IMR-90 (cell line): ENCODE data around the gene DOCK7. TPM values are rescaled to one million over a fixed set of nuclear protein-coding genes. Genes with fewer than 3 reads are reported as not detected.

Source experiments
- ATAC-seq: fragments of 200-7000 bp; cut with Tn5 transposase; 2 replicates; pipeline ENCODE4 v1.9.1; 2020; ENCODE audit warnings: low read depth, mild to moderate bottlenecking, moderate library complexity
- BruUV-seq: library from RNA; stranded (reverse); fragments of 400-500 nt; replicated peaks from 2 replicates; lab custom pipeline; 2021; lab: Mats Ljungman, UMichigan
- CTCF ChIA-PET: fragments of 300-600 bp; formaldehyde crosslinking; extraction: SDS; loops from one replicate; lab custom pipeline; 2021; ENCODE audit warnings: antibody characterized with exemption; lab: Yijun Ruan, JAX
- POLR2A ChIA-PET: fragments of 300-600 bp; sonication (Branson Sonifier 250); formaldehyde crosslinking; loops from one replicate; lab custom pipeline; 2022; ENCODE audit warnings: antibody characterized with exemption; ENCODE audit not compliant: unreplicated experiment; lab: Charles Lee
- DNase-seq: peaks from one replicate; pipeline ENCODE4 v3.0.0; 2013
- H2AFZ ChIP-seq: replicated peaks from 2 replicates; pipeline ENCODE3; 2013; ENCODE audit warnings: low read length, mild to moderate bottlenecking; ENCODE audit not compliant: poor library complexity
- H2AK5ac ChIP-seq: 2 replicates; pipeline ENCODE4 v1.6.1; 2013; ENCODE audit warnings: low read depth, low read length, inconsistent platforms
- H2AK9ac ChIP-seq: replicated peaks from 2 replicates; pipeline ENCODE3; 2013; ENCODE audit warnings: mild to moderate bottlenecking, low read depth, low read length, moderate library complexity; ENCODE audit not compliant: poor library complexity
- H2BK120ac ChIP-seq: 2 replicates; pipeline ENCODE4 v1.6.1; 2013; ENCODE audit warnings: low read depth, low read length, inconsistent platforms
- H2BK15ac ChIP-seq: 3 replicates; pipeline ENCODE4 v1.6.1; 2013; ENCODE audit warnings: low read depth, low read length, inconsistent platforms
- H2BK20ac ChIP-seq: 2 replicates; pipeline ENCODE4 v1.6.1; 2013; ENCODE audit warnings: low read depth, mild to moderate bottlenecking, inconsistent platforms, low read length, moderate library complexity
- H2BK5ac ChIP-seq: 2 replicates; pipeline ENCODE4 v1.6.1; 2013; ENCODE audit warnings: mild to moderate bottlenecking, low read depth, low read length, inconsistent platforms; ENCODE audit not compliant: poor library complexity, severe bottlenecking
- H3K14ac ChIP-seq: replicated peaks from 2 replicates; pipeline ENCODE4 v1.6.1; 2013; ENCODE audit warnings: low read depth, low read length, inconsistent platforms
- H3K18ac ChIP-seq: 2 replicates; pipeline ENCODE4 v1.6.1; 2013; ENCODE audit warnings: low read depth, low read length, control low read depth
- H3K23ac ChIP-seq: 2 replicates; pipeline ENCODE4 v1.6.1; 2013; ENCODE audit warnings: low read depth, low read length, inconsistent platforms
- H3K27ac ChIP-seq: 2 replicates; pipeline ENCODE4 v1.5.1; 2013; ENCODE audit warnings: mild to moderate bottlenecking, control low read depth, low read length; ENCODE audit not compliant: insufficient read depth
- H3K27me3 ChIP-seq: 2 replicates; pipeline ENCODE4 v1.6.1; 2013; ENCODE audit warnings: low read length; ENCODE audit not compliant: control insufficient read depth, insufficient read depth
- H3K36me3 ChIP-seq: 2 replicates; pipeline ENCODE4 v1.6.1; 2013; ENCODE audit warnings: low read length, mixed read lengths; ENCODE audit not compliant: control insufficient read depth, insufficient read depth
- H3K4ac ChIP-seq: 2 replicates; pipeline ENCODE4 v1.6.1; 2013; ENCODE audit warnings: low read depth, low read length, inconsistent platforms
- H3K4me1 ChIP-seq: 2 replicates; pipeline ENCODE4 v1.6.1; 2013; ENCODE audit warnings: low read length, mixed read lengths; ENCODE audit not compliant: control insufficient read depth, insufficient read depth
- H3K4me2 ChIP-seq: 2 replicates; pipeline ENCODE4 v1.6.1; 2013; ENCODE audit warnings: low read depth, mild to moderate bottlenecking, control low read depth, low read length, moderate library complexity
- H3K4me3 ChIP-seq: 2 replicates; pipeline ENCODE4 v1.5.1; 2013; ENCODE audit warnings: low read depth, mild to moderate bottlenecking, control low read depth, low read length, moderate library complexity; ENCODE audit not compliant: insufficient read depth
- H3K56ac ChIP-seq: 2 replicates; pipeline ENCODE4 v1.6.1; 2013; ENCODE audit warnings: low read length, inconsistent platforms; ENCODE audit not compliant: insufficient read depth; ENCODE audit errors: extremely low read depth
- H3K79me1 ChIP-seq, 2 experiments: 2 replicates each; pipeline ENCODE4 v1.6.1; 2013; ENCODE audit warnings: low read length in 2 of 2, inconsistent platforms in 1 of 2, low read depth in 1 of 2
- H3K9ac ChIP-seq: 2 replicates; pipeline ENCODE4 v1.6.1; 2013; ENCODE audit warnings: low read depth, low read length, control low read depth
- H3K9me1 ChIP-seq: 2 replicates; pipeline ENCODE4 v1.6.1; 2013; ENCODE audit warnings: low read length, inconsistent platforms; ENCODE audit not compliant: insufficient read depth
- H3K9me3 ChIP-seq: 2 replicates; pipeline ENCODE4 v1.6.1; 2013; ENCODE audit warnings: low read length; ENCODE audit not compliant: control insufficient read depth, insufficient read depth
- H4K20me1 ChIP-seq: 2 replicates; pipeline ENCODE4 v1.6.1; 2013; ENCODE audit warnings: low read length, inconsistent platforms; ENCODE audit not compliant: insufficient read depth
- H4K5ac ChIP-seq: 2 replicates; pipeline ENCODE4 v1.6.1; 2013; ENCODE audit warnings: mild to moderate bottlenecking, low read depth, low read length, control low read depth
- H4K8ac ChIP-seq, 2 experiments: 2 replicates each; pipeline ENCODE4 v1.6.1; 2013; ENCODE audit warnings: low read depth in 2 of 2, low read length in 2 of 2, control low read depth in 1 of 2, inconsistent platforms in 1 of 2
- H4K91ac ChIP-seq: 2 replicates; pipeline ENCODE4 v1.6.1; 2013; ENCODE audit warnings: low read depth, low read length, inconsistent platforms; ENCODE audit not compliant: insufficient read depth
- BHLHE40 ChIP-seq: fragments of 150-350 bp; IDR thresholded peaks from 2 replicates; pipeline ENCODE4 v1.6.1; 2016; ENCODE audit warnings: mild to moderate bottlenecking, low read depth, low read length
- FOS ChIP-seq: fragments of 150-350 bp; IDR thresholded peaks from 2 replicates; pipeline ENCODE4 v1.6.1; 2016; ENCODE audit warnings: low read depth, low read length
- MAFK ChIP-seq: IDR thresholded peaks from 2 replicates; pipeline ENCODE4 v1.6.1; 2012; ENCODE audit warnings: low read depth, low read length, improper control_type of control experiment
- MAZ ChIP-seq: IDR thresholded peaks from 2 replicates; pipeline ENCODE4 v1.6.1; 2012; ENCODE audit warnings: low read depth, mild to moderate bottlenecking, low read length, improper control_type of control experiment, moderate library complexity, borderline replicate concordance
- MXI1 ChIP-seq: IDR thresholded peaks from 2 replicates; pipeline ENCODE4 v1.6.1; 2012; ENCODE audit warnings: low read depth, mild to moderate bottlenecking, low read length, moderate library complexity, borderline replicate concordance
- NFE2L2 ChIP-seq: fragments of 150-350 bp; IDR thresholded peaks from 2 replicates; pipeline ENCODE4 v1.6.1; 2016; ENCODE audit warnings: low read depth, mild to moderate bottlenecking, low read length
- POLR2A ChIP-seq: IDR thresholded peaks from 2 replicates; pipeline ENCODE4 v1.6.1; 2012; ENCODE audit warnings: mild to moderate bottlenecking, low read depth, low read length
- RAD21 ChIP-seq: IDR thresholded peaks from 2 replicates; pipeline ENCODE4 v1.6.1; 2012; ENCODE audit warnings: low read length, improper control_type of control experiment
- RCOR1 ChIP-seq: IDR thresholded peaks from 2 replicates; pipeline ENCODE4 v1.6.1; 2012; ENCODE audit warnings: mild to moderate bottlenecking, low read length, improper control_type of control experiment; ENCODE audit not compliant: insufficient replicate concordance
- SMC3 ChIP-seq: fragments of 150-350 bp; IDR thresholded peaks from 2 replicates; pipeline ENCODE4 v1.6.1; 2016; ENCODE audit warnings: low read depth, mild to moderate bottlenecking, antibody characterized with exemption, low read length, moderate library complexity
- WGBS, 2 experiments: methylation state at CpG; one replicate each; pipeline versions ENCODE4 v1.1.5 to v1.1.7; 2013; ENCODE audit warnings: missing lambda C conversion rate in 2 of 2; ENCODE audit not compliant: insufficient read length in 1 of 2; ENCODE audit errors: extremely low coverage in 2 of 2; 5-methylcytosine and 5-hydroxymethylcytosine counted together
- dilution Hi-C: fragments of 300-500 bp; cut with HindIII; formaldehyde crosslinking; loops from one replicate; pipeline ENCODE4 v1.14.3; 2018; ENCODE audit warnings: low sequenced_read_pairs; ENCODE audit not compliant: unreplicated experiment
- in situ Hi-C: fragments of 300-500 bp; cut with MboI; formaldehyde crosslinking; loops from 3 replicates; pipeline ENCODE4 v1.14.3; 2019; ENCODE audit warnings: low sequenced_read_pairs, inconsistent platforms, mixed read lengths
- intact Hi-C: fragments of 100-400 bp; cut with micrococcal nuclease; formaldehyde crosslinking; loops from 2 replicates; pipeline ENCODE4 v1.10.0; 2022
- polyA plus RNA-seq, 3 experiments: library from polyadenylated mRNA; depleted of rRNA; stranded (reverse); fragments of >200 nt; gene quantifications; 2 replicates each; pipeline ENCODE4 v1.2.3, GENCODE V29; 2012; ENCODE audit warnings: low replicate concordance in 1 of 3
- total RNA-seq: library from RNA; depleted of rRNA; stranded (reverse); fragments of >200 nt; gene quantifications from 2 replicates; pipeline ENCODE4 v1.2.3, GENCODE V29; 2012
- TF ChIP-seq, protein P1 (sequence below): fragments of 150-350 bp; IDR thresholded peaks from 2 replicates; pipeline ENCODE4 v1.6.1; 2017; ENCODE audit warnings: mild to moderate bottlenecking, antibody characterized with exemption, low read length, low read depth
- TF ChIP-seq, protein P2 (sequence below): fragments of 150-350 bp; IDR thresholded peaks from 2 replicates; pipeline ENCODE4 v1.6.1; 2016; ENCODE audit warnings: low read depth, mild to moderate bottlenecking, low read length, moderate library complexity, borderline replicate concordance
- TF ChIP-seq, protein P3 (sequence below): conservative IDR thresholded peaks from 2 replicates; pipeline ENCODE4 v1.5.1; 2012; ENCODE audit warnings: mild to moderate bottlenecking, low read depth, low read length, improper control_type of control experiment

Gene DOCK7
- total and polyA plus RNA-seq, 2 of the 4 experiments (the other 2 are of a cell fraction) = 38.0 to 97.7 TPM

DNA sequence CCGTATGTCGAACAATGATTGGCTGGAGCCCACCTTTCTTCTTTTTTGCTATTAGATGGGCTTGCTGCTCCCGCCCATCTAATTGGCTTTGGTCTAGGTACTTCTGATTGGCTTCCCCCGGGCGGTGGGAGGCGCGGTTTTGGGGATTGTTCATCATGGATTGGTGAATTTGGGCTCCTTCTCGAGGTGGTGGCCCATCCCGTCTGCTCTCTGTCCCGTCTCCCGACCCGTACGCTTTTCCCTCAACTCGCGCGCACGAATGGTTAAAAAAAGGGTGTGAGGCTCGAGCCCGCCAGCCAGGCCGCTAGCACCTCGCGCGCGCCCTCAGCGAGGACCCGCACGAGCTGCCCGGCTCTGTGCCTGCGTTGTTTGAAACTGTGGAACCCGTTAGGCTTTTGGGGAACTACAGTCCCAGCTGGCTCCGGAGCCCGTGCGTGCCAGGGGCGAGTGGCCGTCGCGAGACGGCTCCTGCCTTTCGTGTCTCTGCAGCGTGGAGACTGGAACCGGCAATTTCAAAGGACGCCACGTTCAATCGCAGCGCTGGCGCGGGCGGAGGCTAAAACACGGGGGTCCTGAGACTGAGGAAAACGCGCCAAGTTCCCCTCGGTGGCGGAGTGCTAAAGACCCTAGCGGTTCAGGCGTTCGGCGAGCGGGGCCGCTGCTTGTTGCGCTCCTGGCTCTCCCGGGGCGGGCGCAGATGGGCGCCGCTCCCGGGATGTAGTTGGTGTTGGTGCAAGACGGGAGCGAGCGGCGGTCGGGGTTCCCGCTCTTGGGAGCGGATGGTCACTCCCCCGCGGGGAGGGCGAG lies 251.5 kb downstream of the DOCK7 start, which contains the start of gene USP1:
TSS of gene USP1 (plus strand) at position 584 of the 807 bp plus-strand sequence. CDS start 2,819 bp downstream, outside the sequence.
- Histone ChIP-seq H2BK15ac (peak within 1 kb of the TSS; percentile 99; the same call in 2 of the 3 replicates), H2AFZ (peak within 1 kb of the TSS; percentile 94), H4K91ac (peak within 1 kb of the TSS; percentile 99), H3K14ac (peak within 1 kb of the TSS; percentile 98), H2BK5ac (peak within 1 kb of the TSS; percentile 99), H4K8ac (peak within 1 kb of the TSS; percentile 97 to 99), H2AK9ac (peak within 1 kb of the TSS; percentile 86), H3K18ac (peak within 1 kb of the TSS; percentile 91), H3K4ac (peak within 1 kb of the TSS; percentile 97), H3K27ac (peak within 1 kb of the TSS; percentile 99), H4K5ac (peak within 1 kb of the TSS; percentile 96), H3K23ac (peak within 1 kb of the TSS; percentile 97), H2AK5ac (peak within 1 kb of the TSS; percentile 85), H3K9me3 (no peaks in the 10 kb centered on the region), H3K4me3 (peak within 1 kb of the TSS; percentile 82), H3K4me2 (peak within 1 kb of the TSS; percentile 99), H3K36me3 (peaks cover under 1% of the 10 kb centered on the region), H3K4me1 (peaks cover 3% of the 10 kb centered on the region; the same call in 1 of the 2 replicates), H3K79me1 (peaks cover 6 to 8% of the 10 kb centered on the region in 2 experiments; a peak in 3 of 4 replicates), H3K56ac (peak within 1 kb of the TSS; percentile 99), H4K20me1 (peaks cover 5% of the 10 kb centered on the region), H3K27me3 (no peaks in the 10 kb centered on the region; the same call in 1 of the 2 replicates), H2BK120ac (peak within 1 kb of the TSS; percentile 91), H3K9me1 (0 out of 2 replicates have a peak, but pooled peaks cover under 1% of the 10 kb centered on the region), H2BK20ac (peak within 1 kb of the TSS; percentile 30; the same call in 1 of the 2 replicates), H3K9ac (peak within 1 kb of the TSS; percentile 99)
- WGBS, 2 experiments = 0% methylated on average over 36 of the region's 76 CpGs; no CpG with 5 or more reads in 1 of the 2 experiments
- peak; percentile 91 for ATAC-seq
- intact Hi-C loops = loop anchor here (2.0 kb wide), 2 partner anchors 252 to 310 kb away; partner anchors contain the start of gene DOCK7
- POLR2A ChIA-PET = no interaction called here
- CTCF ChIA-PET = interaction anchor here (1.5 kb wide), 1 partner anchor 261 kb away, joined by 4 read pairs; no protein-coding TSS in a partner anchor
- no TSS peak for BruUV-seq
- peak; percentile 100 for DNase-seq
- in situ Hi-C loops = no loop called here
- dilution Hi-C loops = no loop called here
- TF ChIP-seq, protein P1, sequence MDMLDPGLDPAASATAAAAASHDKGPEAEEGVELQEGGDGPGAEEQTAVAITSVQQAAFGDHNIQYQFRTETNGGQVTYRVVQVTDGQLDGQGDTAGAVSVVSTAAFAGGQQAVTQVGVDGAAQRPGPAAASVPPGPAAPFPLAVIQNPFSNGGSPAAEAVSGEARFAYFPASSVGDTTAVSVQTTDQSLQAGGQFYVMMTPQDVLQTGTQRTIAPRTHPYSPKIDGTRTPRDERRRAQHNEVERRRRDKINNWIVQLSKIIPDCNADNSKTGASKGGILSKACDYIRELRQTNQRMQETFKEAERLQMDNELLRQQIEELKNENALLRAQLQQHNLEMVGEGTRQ = no peak
- TF ChIP-seq, protein P2, sequence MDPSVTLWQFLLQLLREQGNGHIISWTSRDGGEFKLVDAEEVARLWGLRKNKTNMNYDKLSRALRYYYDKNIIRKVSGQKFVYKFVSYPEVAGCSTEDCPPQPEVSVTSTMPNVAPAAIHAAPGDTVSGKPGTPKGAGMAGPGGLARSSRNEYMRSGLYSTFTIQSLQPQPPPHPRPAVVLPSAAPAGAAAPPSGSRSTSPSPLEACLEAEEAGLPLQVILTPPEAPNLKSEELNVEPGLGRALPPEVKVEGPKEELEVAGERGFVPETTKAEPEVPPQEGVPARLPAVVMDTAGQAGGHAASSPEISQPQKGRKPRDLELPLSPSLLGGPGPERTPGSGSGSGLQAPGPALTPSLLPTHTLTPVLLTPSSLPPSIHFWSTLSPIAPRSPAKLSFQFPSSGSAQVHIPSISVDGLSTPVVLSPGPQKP = no peak
- TF ChIP-seq SMC3 = no peak
- TF ChIP-seq, protein P3, sequence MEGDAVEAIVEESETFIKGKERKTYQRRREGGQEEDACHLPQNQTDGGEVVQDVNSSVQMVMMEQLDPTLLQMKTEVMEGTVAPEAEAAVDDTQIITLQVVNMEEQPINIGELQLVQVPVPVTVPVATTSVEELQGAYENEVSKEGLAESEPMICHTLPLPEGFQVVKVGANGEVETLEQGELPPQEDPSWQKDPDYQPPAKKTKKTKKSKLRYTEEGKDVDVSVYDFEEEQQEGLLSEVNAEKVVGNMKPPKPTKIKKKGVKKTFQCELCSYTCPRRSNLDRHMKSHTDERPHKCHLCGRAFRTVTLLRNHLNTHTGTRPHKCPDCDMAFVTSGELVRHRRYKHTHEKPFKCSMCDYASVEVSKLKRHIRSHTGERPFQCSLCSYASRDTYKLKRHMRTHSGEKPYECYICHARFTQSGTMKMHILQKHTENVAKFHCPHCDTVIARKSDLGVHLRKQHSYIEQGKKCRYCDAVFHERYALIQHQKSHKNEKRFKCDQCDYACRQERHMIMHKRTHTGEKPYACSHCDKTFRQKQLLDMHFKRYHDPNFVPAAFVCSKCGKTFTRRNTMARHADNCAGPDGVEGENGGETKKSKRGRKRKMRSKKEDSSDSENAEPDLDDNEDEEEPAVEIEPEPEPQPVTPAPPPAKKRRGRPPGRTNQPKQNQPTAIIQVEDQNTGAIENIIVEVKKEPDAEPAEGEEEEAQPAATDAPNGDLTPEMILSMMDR = no peak
- TF ChIP-seq MXI1 = no peak
- TF ChIP-seq BHLHE40 = peak; percentile 32; the same call in 1 of the 2 replicates
- TF ChIP-seq MAFK = no peak
- no peak for TF ChIP-seq RAD21
- TF ChIP-seq RCOR1 = no peak
- peak; percentile 41; the same call in 1 of the 2 replicates for TF ChIP-seq FOS
- TF ChIP-seq NFE2L2 = no peak
- peak; percentile 41; the same call in 1 of the 2 replicates for TF ChIP-seq POLR2A
- TF ChIP-seq MAZ = 0 out of 2 replicates have a peak, but pooled peaks have one; percentile 11
